ENCODE measurements around the gene ARID3B. TPM values are rescaled to one million over a fixed set of nuclear protein-coding genes. Genes with fewer than 3 reads are reported as not detected.

The ARID3B gene
- total RNA-seq, 2 donors from 2014 or later: 2.9 to 22.4 TPM

- Histone ChIP-seq H3K9me3 (no peaks in the 10 kb centered on the region), H3K27ac (no peak overlapping the region), H3K27me3 (no peaks in the 10 kb centered on the region), H3K4me1 (peaks cover 15% of the 10 kb centered on the region), H3K4me3 (no peak overlapping the region), H3K36me3 (replicated peaks in 1 of 2; ENCODE audit: insufficient read depth in 1 of 2, low read depth in 2 of 2) (no peaks in the 10 kb centered on the region)
- intact Hi-C loops (cut with DNase I): no loop called here
- 88 to 95% methylated on average over 6 to 13 of the region's 13 CpGs for WGBS, 2 donors
- DNase-seq: no peak
- no peak for TF ChIP-seq POLR2A (IDR thresholded peaks at IDR 0.05)
- no peak for ATAC-seq
Measured at GRCh38 chr15:74603026-74603788, 62.2 kb downstream of the ARID3B start.

DNA sequence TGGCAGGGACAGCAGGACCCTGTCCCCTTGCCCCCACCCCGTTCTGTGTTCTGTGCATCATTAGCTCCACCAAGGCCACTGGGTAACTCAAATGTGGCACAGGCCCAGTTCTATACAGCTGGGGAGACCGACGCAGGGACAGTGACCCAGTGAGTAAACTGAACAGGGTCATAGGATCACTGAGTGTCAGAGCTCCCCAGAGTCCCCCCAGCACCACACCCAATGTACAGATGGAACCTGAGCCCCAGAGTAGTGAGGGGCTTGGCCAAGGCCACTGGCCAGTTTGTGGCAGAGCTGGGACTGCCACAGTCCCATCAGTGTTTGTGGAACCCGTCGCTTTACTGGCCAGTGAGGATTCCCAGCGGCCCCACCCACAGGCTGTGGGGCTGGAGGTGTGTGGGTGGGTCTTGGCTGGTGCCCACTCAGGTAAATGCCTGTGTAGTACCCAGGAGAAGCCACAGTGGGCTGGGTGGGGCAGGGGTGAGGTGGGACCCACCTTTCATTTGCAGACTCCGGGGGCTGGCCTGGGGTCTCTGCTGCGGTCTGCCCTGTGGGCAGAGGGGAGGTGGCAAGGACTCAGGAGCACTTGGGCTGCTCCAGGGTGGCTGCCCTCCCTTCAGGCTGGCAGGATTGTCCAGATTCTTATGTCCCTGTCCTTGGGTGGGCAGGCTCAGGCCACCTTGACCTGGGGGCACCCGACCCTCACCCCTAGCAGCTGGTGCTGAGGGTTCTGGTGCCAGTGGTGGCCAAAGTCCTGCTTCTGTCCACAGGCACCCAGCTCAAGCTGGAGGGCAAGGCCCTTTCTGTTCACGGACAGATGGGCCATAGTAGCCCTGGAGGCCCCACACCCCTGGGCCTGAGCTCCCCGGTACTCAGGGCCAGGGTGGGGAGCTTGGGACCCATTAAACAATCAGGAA, 63.0 kb downstream of the ARID3B start:
- no peaks in the 10 kb centered on the region for H3K9me3 ChIP-seq
- H3K27me3 ChIP-seq: no peaks in the 10 kb centered on the region
- H3K27ac ChIP-seq: no peak overlapping the region
- no peaks in the 10 kb centered on the region for H3K36me3 ChIP-seq (replicated peaks in 1 of 2; ENCODE audit: insufficient read depth in 1 of 2, low read depth in 2 of 2)
- TF ChIP-seq CTCF (IDR thresholded peaks at IDR 0.05): no peak
- TF ChIP-seq POLR2A (IDR thresholded peaks at IDR 0.05): no peak
- peaks cover 10% of the 10 kb centered on the region for H3K4me1 ChIP-seq
- DNase-seq: no peak
- no peak overlapping the region for H3K4me3 ChIP-seq
- WGBS, 2 donors: 83 to 84% methylated on average over 2 to 10 of the region's 11 CpGs
- no peak for ATAC-seq
- intact Hi-C loops (cut with DNase I): no loop called here

DNA sequence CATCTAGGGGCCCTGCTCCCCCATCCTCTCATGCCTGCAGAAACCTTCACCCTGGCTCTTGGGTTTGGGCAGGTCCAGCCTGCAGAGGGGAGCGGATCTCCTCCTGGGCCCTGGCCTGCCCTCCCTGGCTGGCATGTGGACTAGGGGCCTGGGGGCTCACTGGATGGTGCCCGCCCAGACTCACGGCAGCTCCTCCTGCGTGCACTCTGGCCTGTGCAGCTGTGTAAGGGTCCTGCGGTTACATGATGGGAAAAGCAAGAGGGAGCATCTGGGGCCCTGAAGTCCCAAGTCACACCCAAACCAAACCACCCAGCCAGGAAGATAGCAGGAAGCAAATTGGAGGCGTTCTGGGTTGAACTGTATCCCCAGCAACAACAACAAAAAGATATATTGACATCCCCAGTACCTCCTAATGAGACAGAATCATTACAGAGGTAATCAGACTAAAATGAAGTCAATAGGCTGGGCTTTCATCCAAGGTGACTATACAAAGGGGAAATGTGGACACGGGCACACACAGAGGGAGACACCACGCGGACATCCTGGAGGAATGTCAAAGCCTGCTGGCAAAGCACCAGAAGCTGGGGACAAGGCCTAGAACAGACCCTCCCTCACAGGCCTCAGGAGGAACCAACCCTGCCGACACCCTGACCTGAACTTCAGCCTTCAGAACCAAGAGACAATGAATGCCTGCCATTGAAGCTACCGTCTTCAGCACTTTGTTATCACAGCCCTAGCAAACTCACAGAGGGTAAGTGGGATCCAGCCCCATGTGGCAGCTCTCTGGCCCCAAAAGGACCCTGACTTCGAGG, 64.2 kb downstream of the ARID3B start:
- 59 to 77% methylated on average over 8 to 12 of the region's 12 CpGs for WGBS, 2 donors
- DNase-seq: no peak
- TF ChIP-seq CTCF (IDR thresholded peaks at IDR 0.05) (no peak), POLR2A (IDR thresholded peaks at IDR 0.05) (no peak)

DNA sequence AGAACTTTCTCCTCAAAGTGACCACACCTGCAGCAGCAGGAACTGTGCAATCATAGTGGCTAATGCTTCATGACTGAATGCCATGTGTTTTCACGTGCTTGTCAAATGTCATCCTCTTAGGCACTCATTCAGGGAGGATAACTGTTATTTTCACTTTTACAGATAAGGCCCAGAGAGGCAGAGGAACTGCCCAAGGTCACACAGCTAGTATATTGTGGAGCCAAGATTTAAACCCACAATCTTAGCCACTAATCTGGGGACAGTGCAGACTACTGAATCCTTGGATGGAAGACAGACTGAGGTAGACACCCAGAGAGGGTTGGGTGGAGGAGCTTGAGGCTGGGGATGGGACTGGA, 64.8 kb downstream of the ARID3B start:
- H3K4me1 ChIP-seq: peaks cover 11% of the 10 kb centered on the region
- intact Hi-C loops (cut with DNase I): no loop called here
- no peaks in the 10 kb centered on the region for H3K9me3 ChIP-seq
- no peak overlapping the region for H3K4me3 ChIP-seq
- H3K27me3 ChIP-seq: no peaks in the 10 kb centered on the region
- no peaks in the 10 kb centered on the region for H3K36me3 ChIP-seq (replicated peaks in 1 of 2; ENCODE audit: insufficient read depth in 1 of 2, low read depth in 2 of 2)
- 33 to 50% methylated on average over 1 of the region's 1 CpG for WGBS, 2 donors
- no peak overlapping the region for H3K27ac ChIP-seq
- ATAC-seq (no peak), DNase-seq (no peak)
- TF ChIP-seq CTCF (IDR thresholded peaks at IDR 0.05): no peak
- TF ChIP-seq POLR2A (IDR thresholded peaks at IDR 0.05): no peak

More for the DNA sequence above, 64.2 kb downstream of the ARID3B start:
- intact Hi-C loops (cut with DNase I): no loop called here
- Histone ChIP-seq H3K9me3 (no peaks in the 10 kb centered on the region), H3K27me3 (no peaks in the 10 kb centered on the region), H3K36me3 (replicated peaks in 1 of 2; ENCODE audit: insufficient read depth in 1 of 2, low read depth in 2 of 2) (no peaks in the 10 kb centered on the region), H3K4me1 (peaks cover 5% of the 10 kb centered on the region), H3K27ac (no peak overlapping the region), H3K4me3 (no peak overlapping the region)
- no peak for ATAC-seq

DNA sequence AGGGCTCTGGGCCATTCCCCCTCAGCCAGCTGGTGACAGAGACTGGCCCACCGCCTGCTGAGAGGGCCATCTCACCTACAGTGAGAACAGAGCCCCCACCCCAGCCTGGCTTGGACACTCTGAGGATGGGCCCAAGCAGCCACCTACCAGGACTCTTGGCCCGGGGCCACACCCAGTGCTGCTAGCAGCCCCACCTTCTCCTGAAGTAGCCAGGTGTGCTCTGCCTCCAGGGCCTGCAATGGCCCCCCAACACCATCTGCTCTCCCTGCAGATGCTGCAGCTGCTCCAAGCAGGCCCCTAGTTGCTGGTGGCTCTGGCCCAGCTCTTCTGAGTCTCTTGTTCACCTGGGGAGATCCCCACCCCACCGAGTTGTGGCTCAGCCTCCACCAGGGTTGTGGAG, 67.8 kb downstream of the ARID3B start:
- DNase-seq (no peak), ATAC-seq (no peak)
- Histone ChIP-seq H3K27ac (no peak overlapping the region), H3K4me3 (no peak overlapping the region), H3K4me1 (peaks cover 15% of the 10 kb centered on the region), H3K36me3 (replicated peaks in 1 of 2; ENCODE audit: insufficient read depth in 1 of 2, low read depth in 2 of 2) (no peaks in the 10 kb centered on the region), H3K9me3 (no peaks in the 10 kb centered on the region), H3K27me3 (no peaks in the 10 kb centered on the region)
- 91 to 100% methylated on average over 1 to 3 of the region's 3 CpGs for WGBS, 2 donors
- TF ChIP-seq POLR2A (IDR thresholded peaks at IDR 0.05) (no peak), CTCF (IDR thresholded peaks at IDR 0.05) (no peak)
- intact Hi-C loops (cut with DNase I): no loop called here
